ENCODE measurements around the gene DNM1L. TPM values are rescaled to one million over a fixed set of nuclear protein-coding genes. Genes with fewer than 3 reads are reported as not detected.

Gene DNM1L
- total and polyA plus RNA-seq, 9 of the 15 experiments (the other 6 are each of a cell fraction or from before 2014, with no cell fraction given), result 24.1 to 82.8 (median 61.5) TPM

- TF ChIP-seq PREB (CRISPR knock-in tag; IDR thresholded peaks at IDR 0.05) (0 out of 2 replicates have a peak, but pooled peaks have one; percentile 97), POLR2AphosphoS2 (IDR thresholded peaks at IDR 0.05; ENCODE audit: low read length) (no peak), SMC3 (conservative IDR thresholded peaks at IDR 0.05; ENCODE audit: insufficient read depth, low read depth, low read length) (peak; percentile 44; the same call in 1 of the 2 replicates), RNF2 (IDR thresholded peaks at IDR 0.05) (peak; percentile 17; the same call in 1 of the 2 replicates), ZNF766 (CRISPR knock-in tag; conservative IDR thresholded peaks at IDR 0.05) (0 out of 2 replicates have a peak, but pooled peaks have one; percentile 17), PTTG1 (tag; IDR thresholded peaks at IDR 0.05; ENCODE audit: low read depth) (no peak), NONO (IDR thresholded peaks at IDR 0.05; ENCODE audit: low read depth in 2 of 2, low read length in 1 of 2) (peak in 1 of 2 experiments; percentile 15; a peak in 1 of 4 replicates), SMARCA5 (IDR thresholded peaks at IDR 0.05) (peak; percentile 31; the same call in 1 of the 2 replicates), SETDB1 (IDR thresholded peaks at IDR 0.05; ENCODE audit: low read length) (no peak), ZNF232 (CRISPR knock-in tag; IDR thresholded peaks at IDR 0.05) (0 out of 2 replicates have a peak, but pooled peaks have one; percentile 87), SAP30 (IDR thresholded peaks at IDR 0.05; ENCODE audit: borderline replicate concordance, insufficient read depth, low read depth, low read length, poor library complexity, severe bottlenecking) (peak; percentile 42), RBM22 (IDR thresholded peaks at IDR 0.05; ENCODE audit: low read depth, low read length, poor library complexity, severe bottlenecking) (peak; percentile 64), SAFB2 (IDR thresholded peaks at IDR 0.05; ENCODE audit: borderline replicate concordance, low read depth, low read length, severe bottlenecking) (no peak), CBFB (CRISPR knock-in tag; IDR thresholded peaks at IDR 0.05) (no peak), SP1 (CRISPR knock-in tag; IDR thresholded peaks at IDR 0.05) (peak; percentile 42; the same call in 1 of the 2 replicates), MAZ (CRISPR knock-in tag; conservative IDR thresholded peaks at IDR 0.05 in 1 of 2, IDR thresholded peaks at IDR 0.05 in 1 of 2) (peak; percentile 24 to 37; a peak in 1 of 4 replicates)
- TF ChIP-seq, protein P1, sequence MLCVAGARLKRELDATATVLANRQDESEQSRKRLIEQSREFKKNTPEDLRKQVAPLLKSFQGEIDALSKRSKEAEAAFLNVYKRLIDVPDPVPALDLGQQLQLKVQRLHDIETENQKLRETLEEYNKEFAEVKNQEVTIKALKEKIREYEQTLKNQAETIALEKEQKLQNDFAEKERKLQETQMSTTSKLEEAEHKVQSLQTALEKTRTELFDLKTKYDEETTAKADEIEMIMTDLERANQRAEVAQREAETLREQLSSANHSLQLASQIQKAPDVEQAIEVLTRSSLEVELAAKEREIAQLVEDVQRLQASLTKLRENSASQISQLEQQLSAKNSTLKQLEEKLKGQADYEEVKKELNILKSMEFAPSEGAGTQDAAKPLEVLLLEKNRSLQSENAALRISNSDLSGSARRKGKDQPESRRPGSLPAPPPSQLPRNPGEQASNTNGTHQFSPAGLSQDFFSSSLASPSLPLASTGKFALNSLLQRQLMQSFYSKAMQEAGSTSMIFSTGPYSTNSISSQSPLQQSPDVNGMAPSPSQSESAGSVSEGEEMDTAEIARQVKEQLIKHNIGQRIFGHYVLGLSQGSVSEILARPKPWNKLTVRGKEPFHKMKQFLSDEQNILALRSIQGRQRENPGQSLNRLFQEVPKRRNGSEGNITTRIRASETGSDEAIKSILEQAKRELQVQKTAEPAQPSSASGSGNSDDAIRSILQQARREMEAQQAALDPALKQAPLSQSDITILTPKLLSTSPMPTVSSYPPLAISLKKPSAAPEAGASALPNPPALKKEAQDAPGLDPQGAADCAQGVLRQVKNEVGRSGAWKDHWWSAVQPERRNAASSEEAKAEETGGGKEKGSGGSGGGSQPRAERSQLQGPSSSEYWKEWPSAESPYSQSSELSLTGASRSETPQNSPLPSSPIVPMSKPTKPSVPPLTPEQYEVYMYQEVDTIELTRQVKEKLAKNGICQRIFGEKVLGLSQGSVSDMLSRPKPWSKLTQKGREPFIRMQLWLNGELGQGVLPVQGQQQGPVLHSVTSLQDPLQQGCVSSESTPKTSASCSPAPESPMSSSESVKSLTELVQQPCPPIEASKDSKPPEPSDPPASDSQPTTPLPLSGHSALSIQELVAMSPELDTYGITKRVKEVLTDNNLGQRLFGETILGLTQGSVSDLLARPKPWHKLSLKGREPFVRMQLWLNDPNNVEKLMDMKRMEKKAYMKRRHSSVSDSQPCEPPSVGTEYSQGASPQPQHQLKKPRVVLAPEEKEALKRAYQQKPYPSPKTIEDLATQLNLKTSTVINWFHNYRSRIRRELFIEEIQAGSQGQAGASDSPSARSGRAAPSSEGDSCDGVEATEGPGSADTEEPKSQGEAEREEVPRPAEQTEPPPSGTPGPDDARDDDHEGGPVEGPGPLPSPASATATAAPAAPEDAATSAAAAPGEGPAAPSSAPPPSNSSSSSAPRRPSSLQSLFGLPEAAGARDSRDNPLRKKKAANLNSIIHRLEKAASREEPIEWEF (CRISPR knock-in tag; IDR thresholded peaks at IDR 0.05), result no peak
- TF ChIP-seq, protein P2, sequence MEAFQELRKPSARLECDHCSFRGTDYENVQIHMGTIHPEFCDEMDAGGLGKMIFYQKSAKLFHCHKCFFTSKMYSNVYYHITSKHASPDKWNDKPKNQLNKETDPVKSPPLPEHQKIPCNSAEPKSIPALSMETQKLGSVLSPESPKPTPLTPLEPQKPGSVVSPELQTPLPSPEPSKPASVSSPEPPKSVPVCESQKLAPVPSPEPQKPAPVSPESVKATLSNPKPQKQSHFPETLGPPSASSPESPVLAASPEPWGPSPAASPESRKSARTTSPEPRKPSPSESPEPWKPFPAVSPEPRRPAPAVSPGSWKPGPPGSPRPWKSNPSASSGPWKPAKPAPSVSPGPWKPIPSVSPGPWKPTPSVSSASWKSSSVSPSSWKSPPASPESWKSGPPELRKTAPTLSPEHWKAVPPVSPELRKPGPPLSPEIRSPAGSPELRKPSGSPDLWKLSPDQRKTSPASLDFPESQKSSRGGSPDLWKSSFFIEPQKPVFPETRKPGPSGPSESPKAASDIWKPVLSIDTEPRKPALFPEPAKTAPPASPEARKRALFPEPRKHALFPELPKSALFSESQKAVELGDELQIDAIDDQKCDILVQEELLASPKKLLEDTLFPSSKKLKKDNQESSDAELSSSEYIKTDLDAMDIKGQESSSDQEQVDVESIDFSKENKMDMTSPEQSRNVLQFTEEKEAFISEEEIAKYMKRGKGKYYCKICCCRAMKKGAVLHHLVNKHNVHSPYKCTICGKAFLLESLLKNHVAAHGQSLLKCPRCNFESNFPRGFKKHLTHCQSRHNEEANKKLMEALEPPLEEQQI (IDR thresholded peaks at IDR 0.05), result no peak
Measured at GRCh38 chr12:32755051-32755653, 76.1 kb downstream of the DNM1L start (continued).
